ENCODE results near the gene SMC2.

Gene SMC2

DNA sequence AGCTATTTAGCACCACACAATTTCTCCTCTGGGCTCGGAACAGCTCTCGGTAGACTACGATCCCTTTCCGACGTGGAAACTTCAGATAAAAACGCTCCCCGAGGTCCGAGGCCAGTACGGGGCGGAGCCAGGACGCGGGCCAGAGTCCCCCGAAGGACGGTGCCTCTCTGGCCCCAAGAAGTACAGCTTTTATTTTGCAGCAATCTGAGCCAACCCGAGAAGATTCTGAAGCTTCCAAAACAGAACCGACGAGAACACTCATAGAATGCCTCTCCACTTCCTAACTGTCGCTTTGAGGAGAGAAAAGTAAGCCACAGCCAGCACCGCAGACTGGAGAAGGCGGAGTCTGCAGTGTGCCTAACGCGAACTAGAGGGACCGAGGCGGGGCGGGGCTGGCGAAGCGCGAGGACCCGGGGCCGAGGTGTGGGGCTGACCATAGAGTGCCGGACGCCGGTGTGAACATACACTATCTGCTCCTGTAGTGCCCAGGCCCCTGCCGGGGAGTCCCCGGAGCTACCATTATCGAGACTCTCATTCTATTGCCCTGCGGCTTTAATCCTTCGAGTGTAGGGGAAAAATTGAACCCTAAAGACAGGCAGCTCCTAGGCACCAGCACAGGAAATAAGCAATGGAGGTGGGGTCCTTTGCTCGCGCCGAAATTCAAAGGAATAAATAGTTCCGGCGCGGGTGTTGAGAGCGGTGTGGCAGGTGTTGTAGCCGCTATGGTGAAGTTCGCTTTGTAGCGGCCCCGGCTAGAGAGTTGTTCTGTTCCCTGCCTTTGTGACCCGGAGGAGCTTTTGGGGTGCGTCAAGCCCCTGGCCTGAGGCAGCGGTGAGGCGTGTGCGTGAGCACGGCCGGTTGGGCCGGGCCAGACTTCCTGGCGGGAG lies at the start of gene SMC2:
TSS of gene SMC2 (plus strand) at position 663 of the 887 bp plus-strand sequence. CDS start 1,076 bp downstream, outside the sequence.
- peak; percentile 93 for DNase-seq (ENCODE audit: low spot score)

DNA sequence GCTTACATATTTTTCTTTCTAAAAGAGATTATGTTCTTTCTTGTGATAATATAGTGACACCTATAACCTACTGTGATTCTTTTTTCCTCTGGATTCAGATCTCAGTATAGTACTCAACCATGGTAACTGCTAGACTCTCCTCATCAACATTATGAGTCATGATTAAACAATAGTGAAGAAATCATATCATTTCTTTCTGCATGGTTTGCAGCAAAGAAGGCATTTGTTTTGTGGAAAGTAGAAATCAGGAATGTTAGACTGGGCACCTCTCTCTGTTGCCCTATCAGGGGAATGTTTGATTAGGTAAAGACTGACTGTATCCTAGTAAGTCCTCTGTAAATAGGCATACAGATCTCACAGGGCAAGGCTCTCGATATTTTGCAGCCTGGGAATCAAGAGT lies 25.6 kb upstream of the SMC2 start:
- no peak for DNase-seq (ENCODE audit: low spot score)

DNA sequence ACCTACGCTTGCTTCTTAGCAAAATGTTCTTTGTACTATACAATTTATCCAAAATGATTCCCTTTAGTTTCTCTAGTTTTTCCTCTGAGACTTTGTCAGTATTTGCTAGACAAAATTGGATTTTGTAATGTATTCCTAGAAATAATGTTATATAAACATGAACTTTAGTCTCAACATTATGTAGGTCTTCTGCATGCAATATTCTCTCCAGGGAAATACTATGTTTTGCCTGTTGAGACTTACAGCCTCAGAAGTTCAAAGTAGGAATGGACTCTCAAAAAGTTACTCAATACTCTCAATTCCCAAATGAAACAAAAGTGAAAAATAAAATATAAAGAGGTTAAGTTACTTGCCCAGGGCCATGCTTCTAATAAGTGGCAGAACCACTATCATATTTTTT lies 24.8 kb upstream of the SMC2 start:
- DNase-seq (ENCODE audit: low spot score): no peak

DNA sequence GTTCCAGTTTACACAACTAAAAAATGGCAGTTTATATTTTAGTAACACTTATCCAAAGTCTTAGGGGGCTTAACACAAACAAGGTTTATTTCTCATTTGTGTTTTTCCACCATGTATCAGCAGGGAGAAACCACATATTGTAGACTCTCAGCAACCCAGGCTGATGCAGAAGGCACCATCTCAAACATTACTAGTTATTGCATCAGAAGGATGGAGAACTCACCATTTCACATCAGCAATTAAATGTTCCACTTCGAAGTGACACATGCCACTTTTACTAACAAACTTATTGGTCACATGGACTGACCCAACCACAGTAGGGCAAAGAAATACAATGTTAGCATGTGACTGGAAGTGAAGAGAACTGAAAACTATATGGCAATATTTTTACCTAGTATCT lies 22.5 kb upstream of the SMC2 start:
- no peak for DNase-seq (ENCODE audit: low spot score)

DNA sequence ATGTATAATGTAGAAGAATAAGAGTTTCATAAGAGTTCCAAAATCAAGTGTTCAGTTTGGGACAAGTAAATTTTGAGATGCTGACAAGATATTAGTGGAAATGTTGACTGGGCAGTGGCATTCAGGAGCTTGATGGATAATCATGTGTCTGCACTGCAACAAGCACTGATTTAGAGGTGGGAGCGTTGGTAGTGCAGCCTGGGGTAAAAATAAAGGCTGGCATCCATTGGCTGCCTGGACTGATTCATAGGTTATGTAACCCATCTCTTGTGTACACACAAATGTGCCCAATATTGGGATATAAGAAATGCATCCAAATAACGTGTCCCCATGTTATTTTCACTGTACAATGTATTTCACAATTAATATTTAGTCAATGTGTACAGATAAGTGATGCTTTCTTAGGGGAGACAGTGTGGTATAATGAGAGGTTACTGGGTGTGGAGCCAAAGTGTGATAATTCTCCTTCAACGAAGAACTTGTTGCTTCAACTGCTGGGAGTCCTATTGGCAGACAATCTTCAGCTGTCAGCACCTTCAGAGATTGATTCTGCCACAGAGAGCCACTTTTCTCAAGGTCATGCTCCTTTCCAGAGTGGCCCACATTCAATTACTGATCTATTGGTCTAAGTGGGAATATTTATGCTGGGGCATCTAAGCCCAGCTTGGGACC lies 20.9 kb upstream of the SMC2 start:
- no peak for DNase-seq (ENCODE audit: low spot score)

DNA sequence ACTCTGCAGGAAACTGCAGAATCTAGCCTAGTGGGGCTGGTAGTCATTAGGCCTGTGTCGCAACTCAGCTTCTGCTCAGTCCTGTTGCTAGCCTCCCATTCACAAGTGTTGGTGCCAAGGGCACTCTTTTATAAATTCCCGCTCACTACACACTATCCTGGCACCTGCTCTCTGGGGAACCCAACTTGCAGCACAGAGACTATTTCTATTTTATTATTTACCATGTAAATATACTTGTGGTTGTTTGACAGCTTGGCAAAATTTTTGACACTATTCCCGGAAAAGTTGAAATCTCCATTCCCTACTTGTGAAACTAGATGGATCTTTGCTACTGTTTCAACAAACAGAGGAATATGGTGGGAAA lies 20.4 kb upstream of the SMC2 start:
- no peak for DNase-seq (ENCODE audit: low spot score)

DNA sequence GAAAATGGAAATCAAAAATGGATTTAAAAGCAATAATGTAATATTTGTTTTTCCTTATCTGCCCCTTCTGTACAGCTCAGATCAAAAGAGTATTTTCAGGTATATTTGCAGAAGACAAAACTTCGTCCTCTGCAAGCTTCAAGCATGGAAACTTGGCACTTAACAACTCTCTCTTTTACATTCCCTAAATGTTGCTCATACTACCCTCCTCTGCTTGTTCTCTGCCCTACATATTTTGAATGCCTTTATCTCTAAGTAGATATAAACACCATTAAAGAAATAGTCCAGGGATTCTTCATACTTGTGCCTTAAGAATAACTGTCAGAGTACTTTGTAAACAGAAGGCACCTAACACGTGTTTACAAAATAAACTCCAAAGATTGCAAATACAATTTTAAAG lies 19.2 kb upstream of the SMC2 start:
- no peak for DNase-seq (ENCODE audit: low spot score)

DNA sequence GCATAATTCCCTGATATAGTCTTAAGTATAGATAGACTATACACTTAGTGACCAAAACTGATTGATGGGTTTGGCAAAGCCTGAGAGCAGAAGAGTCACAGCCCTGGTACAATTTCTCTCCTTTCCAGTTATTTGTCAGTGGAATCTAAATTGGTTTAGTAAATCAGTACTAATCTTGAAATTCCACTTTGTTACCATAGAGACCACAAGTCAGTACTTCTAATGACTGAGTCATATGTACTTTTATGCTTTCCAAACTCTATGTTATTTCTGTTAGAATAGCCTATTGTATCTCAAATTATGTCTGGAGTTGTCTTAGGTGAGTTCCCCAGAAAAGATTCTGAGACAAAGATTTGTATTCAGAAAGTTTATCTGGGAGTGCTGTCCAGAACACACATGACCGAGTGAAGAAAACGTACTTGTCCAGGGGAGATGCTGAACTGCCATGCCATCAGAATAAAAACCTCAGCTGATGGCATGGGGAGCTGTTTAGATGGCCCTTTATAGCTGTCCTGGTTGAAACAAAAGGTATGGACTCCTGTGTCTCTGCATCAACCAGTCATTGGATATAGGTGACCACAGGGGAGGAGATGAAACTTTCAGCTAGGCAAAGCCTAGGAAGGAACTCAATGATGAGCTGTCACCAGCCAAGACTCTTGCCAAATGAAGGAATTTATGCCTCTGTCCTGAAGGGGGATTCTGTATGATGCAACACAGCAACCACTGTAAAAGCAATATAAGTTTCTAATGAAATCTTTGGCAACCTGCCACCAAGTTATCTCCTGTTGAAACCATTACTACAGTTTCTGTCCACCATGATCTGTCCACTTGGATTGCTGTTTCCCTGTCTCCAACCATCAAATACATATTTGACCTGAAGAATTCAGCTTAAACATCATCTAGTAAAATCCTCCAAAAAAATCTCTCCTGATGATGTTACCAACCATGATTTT lies 18.0 kb upstream of the SMC2 start:
- DNase-seq (ENCODE audit: low spot score): no peak

DNA sequence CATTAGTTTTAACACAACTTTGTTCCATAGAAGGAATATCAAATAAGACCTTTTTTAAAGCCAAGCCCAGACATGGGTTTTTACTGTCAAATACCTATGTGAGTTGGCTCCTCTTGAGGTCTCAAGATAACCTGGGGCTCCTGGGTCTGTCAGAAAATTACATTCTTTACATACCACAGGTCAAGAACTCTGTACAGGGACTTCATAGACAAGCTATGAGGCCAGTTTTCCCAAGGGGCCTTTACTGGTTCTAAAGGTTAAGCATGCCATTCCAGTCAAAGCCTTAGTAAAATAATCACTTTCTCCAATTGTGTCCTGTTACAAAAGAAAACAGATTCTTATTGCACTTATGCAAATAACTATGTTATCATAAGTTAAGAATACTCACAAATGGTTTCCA lies 15.5 kb upstream of the SMC2 start:
- DNase-seq (ENCODE audit: low spot score): no peak

DNA sequence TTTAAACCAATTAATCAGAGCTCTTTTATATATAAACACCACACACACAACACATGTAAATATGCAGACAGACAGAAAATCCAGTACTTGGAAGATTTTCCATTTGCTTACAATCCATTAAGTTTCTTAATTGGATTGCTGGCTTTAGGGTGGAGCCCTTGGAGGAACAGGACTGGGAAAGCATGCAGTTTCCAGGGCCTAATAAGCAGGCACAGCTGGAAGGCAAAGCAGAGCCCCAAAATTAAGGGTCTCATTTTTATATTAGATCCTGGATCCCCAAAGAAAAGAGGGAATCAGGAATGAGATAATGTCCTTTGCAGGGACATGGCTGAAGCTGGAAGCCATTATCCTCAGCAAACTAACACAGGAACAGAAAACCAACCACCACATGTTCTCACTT lies 13.1 kb upstream of the SMC2 start:
- no peak for DNase-seq (ENCODE audit: low spot score)

DNA sequence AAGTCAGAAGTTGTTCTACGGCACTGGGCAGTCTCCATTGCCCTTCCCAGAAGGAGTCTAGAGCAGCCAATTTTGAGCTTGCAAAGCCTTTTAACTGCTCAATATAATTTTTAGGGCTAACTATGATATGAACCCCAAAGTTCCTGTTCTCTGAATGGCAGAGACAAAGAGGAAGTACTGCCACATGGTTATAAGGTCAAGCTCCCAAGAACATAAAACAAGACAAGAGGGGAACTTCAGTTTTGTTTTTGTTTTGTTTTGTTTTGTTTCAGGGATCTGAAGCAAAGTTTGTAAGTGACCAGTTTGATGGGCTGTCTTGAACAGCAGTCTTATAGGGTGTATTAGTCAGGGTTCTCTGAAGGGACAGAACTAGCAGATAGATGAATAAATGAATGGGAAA lies 11.9 kb upstream of the SMC2 start:
- DNase-seq (ENCODE audit: low spot score): no peak

DNA sequence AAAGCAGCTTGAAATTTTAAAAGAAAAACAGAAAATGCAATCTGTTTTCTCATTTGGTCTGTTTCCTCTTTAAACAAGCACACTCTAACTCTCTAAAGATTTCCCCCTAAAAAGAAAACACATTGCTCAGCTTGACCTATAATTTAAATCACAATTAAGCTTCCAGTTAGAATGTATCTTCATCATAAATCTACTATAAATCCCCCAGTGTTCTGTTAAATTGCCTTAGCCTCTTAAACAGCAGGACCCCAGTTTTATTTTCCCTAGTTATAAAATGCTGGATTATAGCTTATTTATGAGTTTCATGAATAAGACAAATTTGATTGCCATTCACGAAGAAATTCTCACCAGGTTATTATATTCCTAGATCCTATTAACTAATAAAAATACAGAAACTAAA lies 8.6 kb upstream of the SMC2 start:
- no peak for DNase-seq (ENCODE audit: low spot score)

DNA sequence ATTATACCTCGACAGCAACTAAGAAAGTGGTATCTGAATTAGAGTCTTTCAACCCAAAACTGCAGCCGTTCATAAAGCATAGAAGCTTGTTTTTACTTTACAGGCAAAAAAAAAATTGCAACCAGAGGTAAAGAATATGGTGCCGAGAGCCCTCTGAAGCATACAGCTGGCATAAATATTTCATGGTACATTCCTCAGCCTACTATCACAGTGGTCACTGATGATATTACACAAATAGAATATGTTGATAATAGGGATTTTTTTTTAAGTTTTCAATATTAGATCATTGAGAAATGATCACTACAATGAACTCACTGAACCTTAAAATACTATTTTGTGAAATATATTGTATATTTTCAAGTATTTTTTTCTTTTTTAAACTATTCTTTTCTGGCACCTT lies 6.2 kb upstream of the SMC2 start:
- no peak for DNase-seq (ENCODE audit: low spot score)

DNA sequence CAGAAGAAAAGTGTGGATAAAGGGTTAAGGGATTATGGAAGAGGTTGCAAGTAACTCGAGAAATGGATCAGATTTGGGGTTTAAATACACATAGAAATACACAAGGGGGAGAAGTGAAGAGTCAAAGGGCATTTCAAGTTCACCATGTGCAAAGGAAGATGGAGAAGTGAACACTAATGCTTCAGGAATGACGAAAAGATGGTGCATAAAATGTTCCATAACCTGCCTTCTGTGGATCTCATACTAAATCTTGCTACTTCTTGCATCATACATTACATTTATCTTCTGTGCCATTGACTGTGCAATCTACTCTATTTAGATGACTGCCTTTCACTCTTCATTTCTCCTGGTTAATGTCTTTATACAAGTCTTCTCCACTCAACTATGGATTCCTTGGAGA lies 5.7 kb upstream of the SMC2 start:
- no peak for DNase-seq (ENCODE audit: low spot score)

DNA sequence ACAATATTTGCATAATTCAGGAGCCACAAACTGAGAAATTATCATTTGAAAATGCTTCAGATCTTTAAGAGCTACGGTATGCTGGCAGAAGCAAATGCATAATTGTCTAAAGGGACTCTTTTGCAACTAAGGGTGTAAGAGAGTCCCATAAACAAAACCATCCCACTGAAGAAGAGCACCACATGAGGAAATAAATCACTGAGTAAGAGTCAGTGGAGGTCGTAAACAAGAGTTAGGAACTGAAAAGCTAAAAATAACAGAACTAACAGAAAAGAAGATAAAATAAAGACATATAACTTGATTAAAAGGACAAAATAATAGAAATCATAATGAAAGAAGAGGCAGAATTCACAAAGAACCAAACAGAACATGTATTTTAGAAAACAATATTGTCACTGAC lies 3.5 kb upstream of the SMC2 start:
- no peak for DNase-seq (ENCODE audit: low spot score)

DNA sequence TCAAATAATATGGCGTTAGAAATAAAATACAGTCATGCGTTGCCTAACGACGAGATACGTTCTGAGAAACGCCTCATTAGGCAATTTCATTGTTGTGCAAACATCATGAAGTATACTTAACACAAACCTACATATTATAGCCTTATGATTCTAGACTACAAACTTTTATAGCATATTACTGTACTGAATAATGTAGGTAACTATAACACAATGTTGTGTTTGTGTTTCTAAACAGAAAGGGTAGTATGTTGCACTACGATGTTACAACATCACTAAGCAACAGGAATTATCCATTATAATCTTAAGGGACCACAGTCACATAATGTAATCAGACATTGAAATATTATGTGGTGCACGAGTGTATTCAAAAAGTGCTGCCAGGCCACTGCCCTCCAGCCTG lies 3.0 kb upstream of the SMC2 start:
- DNase-seq (ENCODE audit: low spot score): no peak

DNA sequence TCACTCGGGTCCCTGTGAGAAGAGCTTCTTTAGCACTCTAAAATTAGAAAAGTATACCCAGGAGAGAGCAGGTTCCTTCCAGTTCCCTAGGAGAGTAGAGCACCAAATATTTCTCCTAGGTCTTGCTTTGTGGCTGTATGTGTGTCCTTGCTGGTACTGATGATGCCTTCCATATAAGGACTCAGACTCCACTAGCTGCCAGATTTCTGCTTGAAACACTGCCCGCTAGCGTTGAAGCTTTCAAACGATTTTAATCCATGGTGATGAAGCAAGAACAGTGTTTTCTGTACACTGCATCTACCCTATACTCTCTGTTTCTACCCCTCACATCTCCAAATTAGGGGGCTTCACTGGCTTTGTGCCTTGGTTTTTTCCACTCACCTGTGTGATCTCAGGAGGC lies 2.4 kb upstream of the SMC2 start:
- peak; percentile 10 for DNase-seq (ENCODE audit: low spot score)

DNA sequence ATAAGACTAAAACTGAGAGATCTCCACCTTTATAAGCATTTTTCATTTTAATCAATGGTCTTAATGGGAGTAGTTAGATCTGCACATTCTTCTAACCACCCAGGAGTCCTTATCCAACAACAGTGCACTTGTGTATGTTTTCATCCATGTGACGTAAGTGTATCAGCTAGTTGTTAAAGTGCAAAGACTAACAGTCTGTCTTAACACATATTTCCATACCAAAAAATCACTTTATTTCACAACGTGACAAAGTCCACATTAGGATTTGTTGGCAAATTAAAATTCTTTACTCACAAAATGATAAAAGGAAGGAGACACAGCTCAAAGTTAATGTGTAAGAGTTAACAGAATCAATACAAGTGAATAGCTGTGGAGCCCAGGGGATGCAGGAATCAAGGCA lies 1.9 kb upstream of the SMC2 start:
- DNase-seq (ENCODE audit: low spot score): no peak

DNA sequence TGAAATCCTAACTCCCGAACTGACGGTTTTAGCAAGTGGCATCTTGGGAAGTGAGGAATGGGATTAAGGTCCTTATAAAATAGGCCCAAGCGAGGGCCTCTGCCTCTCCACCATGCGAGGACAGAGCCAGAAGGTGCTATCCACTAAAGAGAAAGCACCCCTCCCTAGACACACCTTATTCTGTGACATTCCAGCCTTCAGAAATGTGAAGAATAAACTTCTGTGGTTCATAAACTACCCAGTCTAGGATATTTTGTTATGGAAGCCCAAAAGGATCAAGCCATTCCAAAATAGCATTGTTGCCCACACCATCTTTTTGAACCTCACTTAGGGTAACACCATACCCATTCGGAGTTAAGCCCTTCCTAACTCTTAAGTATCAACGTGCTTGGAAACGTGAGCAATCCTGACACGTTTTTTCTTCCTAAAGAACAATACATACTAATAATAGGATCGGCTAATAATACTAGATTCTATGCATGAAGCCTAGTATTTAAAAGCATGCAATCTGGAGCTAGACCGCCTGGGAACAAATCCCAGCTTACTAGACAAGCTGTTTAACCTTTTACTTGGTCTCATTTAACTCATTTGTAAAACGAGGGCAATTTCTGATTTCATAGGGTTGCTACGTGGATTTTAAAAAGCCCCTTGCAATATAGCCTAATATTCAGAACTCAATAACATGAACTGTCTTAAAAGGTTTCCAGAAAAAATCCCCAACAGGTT lies 1.1 kb upstream of the SMC2 start:
- no peak for DNase-seq (ENCODE audit: low spot score)

DNA sequence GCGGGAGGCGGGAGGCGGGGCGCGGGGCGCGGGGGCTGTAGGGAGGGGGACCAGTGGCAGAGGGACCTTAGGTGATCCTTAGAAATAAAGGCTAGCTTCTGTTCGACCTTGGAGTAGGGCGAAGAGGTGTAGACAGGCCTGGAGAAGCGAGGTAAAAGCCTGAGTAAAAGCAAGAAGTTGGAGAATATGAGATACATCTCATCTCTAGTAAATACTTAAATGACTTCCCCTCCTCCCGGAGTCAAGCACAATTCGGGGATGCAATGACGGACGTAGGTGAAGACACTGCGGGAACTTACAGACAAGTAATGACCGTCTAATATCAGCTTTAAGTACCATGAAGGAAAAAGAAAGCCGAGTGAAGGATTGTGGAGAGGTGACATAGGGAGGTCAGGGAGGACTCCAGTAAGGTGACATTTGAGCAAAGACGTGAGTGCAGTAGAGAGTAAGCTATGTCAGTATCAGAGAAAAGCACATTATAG lies 466 bp downstream of the SMC2 start:
- DNase-seq (ENCODE audit: low spot score): no peak

DNA sequence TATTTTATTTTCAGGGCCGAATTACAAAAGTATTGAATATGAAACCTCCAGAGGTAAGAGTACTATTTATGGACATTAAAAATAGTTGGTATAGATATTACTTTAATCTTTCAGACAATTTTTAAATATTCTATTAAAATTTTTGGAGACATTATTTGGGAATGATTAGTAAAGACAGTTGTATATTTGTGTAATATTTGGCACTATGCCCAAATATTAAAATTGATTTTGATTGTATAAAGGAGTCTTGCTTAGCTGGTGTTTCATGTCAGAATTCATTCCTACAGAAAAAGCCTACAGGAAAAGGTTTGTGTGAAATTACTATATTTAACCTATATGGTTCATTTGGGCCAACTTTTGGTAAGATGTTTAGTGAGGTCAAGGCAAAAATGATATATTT lies 5.5 kb downstream of the SMC2 start:
- DNase-seq (ENCODE audit: low spot score): no peak

DNA sequence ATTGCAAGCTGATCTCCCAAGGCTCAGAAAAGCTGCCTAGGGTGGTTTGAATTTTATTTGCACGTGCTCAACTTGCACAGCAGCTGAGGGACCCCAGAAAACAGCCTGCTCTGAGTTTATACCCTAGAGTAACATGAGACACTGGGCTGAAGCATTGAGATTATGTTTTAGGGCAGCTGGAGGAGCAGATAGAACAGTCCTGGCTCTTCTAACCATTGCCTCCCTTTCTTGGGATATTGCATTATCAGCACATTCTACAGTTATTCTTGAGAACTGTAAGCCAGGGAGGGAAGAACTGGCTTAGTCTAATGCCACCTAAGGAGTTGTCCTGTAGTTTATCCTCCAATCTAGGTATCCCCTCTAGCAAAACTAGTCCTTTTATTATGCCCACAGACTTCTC lies 10.3 kb downstream of the SMC2 start:
- DNase-seq (ENCODE audit: low spot score): no peak
